GM19238 (cell line): Measurements from ENCODE around the gene SCGB2A2.

ENCODE experiments used
- DNase-seq: peaks from one replicate; pipeline ENCODE4 v3.0.0; 2011; ENCODE audit warnings: low spot score; ENCODE audit not compliant: insufficient read length

SCGB2A2 gene

DNA sequence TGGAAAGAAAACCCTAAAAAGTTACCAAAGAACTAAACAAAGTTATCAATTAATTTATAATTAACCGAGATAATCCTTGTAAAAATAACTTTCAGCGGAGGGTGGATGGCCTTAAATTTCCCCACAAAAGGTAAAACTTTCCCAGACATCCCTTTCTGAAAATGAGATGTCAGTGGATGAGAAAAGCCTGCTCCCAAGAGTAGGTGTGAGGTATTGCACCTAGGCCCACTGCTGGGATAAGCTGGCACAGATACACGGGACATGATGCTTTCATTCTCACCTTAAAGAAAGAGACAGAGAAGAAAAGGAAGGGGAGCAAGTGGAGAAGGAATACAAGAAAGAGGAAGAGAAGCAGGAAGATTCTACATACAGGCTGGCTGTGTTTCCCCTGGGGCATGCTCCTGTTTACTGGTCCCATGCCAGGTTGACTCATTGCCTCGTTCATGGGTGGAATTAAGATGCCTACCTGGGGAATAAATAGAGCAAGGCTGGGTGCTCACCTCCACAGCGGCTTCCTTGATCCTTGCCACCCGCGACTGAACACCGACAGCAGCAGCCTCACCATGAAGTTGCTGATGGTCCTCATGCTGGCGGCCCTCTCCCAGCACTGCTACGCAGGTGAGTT is at the start of gene SCGB2A2:
TSS of gene SCGB2A2 (plus strand) at position 505 of the 625 bp plus-strand sequence. CDS start at position 564, 59 bp downstream.
- DNase-seq = no peak

GRCh38 chr11:62221498-62221897 is 48.5 kb upstream of the SCGB2A2 start:
- no peak for DNase-seq

DNA sequence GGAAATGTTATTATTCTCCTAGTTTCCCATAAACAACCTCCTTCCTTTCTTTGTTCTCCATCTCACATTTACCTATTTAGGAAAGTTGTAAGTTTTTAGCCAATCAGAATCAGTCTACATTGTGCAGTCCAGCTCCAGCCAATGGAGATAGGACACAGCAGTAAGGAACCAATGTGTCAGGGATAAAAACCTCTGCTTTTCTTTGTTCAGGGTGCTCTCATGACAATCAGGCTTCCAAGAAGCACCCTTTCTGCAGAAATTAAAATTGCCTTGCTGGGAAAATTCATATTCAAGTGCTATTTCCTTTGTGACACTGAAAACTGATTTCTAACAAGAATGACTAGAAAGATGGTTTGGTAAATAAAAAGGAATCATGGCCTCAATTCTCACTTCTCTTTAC is 46.9 kb upstream of the SCGB2A2 start:
- DNase-seq = no peak

DNA sequence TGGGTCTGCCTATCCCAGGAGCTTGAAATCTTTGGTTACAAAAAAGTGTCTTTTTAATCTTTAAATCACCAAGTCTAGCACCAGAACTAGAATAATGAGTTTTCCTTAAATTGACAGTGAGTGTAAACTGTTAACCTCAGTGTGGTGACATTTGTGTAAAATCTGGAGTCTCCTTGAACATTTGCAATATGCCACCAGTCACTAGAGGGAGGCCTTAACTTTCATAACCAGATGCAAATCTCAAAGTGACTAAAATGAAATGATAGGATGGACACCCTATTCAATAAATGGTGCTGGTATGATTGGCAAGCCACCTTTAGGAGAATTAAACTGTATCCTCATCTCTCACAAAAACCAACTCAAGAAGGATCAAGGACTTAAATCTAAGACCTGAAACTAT is 36.2 kb upstream of the SCGB2A2 start:
- no peak for DNase-seq

GRCh38 chr11:62236187-62236586 is 33.8 kb upstream of the SCGB2A2 start:
- no peak for DNase-seq

DNA sequence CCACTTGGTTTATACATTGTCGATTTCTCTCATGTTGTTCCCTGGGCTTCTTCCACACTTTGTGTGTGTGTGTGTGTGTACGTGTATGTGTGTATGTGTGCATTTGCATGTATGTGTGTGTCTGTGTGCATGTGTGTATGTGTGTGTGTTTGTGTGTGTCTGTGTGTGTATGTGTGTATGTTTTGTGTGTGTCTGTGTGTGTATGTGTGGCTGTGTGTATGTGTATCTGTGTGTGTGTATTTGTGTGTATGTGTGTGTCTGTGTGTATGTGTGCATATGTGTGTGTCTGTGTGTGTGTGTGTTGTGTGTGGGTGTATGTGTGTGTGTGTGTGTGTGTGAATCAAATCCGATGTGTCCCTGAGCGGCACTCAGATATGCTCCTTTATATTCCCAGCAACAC is 32.5 kb upstream of the SCGB2A2 start:
- DNase-seq = no peak

DNA sequence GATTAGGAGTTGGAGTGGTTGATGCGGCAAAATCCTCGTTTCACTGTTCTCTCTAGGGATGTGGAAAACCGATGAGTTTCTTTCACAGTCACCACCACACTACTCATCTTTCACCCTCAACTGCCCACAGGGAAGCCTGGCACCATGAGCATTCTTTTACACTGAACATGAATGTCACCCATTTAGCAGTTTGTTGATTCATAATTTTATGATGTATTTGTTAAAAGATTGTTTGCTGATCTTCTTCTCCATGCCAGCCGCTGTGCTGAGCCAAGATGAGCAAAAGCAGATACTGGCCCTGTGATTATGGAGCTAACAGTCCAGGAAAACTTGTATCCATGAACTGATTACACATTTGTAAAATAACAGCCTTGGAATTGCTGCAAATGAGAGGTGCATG is 31.8 kb upstream of the SCGB2A2 start:
- DNase-seq = no peak

DNA sequence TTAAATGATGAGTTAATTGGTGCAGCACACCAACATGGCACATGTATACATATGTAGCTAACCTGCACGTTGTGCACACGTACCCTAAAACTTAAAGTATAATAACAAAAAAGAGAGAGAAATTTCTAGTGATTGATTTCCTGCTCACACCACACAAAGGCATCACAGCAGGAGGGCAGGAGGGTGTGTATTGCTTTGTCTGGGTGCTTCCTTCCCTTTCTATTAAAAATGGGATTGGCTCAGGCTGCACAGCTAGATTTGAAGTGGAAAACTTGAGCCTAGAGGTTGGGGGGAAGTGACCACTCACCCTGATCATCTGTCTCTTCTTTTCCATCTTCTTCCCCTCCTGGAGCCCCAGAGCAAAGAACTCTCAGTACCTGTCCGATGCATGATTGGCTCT is 28.9 kb upstream of the SCGB2A2 start:
- no peak for DNase-seq

- DNase-seq = no peak
Measured at GRCh38 chr11:62242021-62242420, 27.9 kb upstream of the SCGB2A2 start, which contains the start of gene SCGB1D2. TSS of gene SCGB1D2 (plus strand) at chr11:62242239. CDS start at chr11:62242308, 69 bp downstream.

DNA sequence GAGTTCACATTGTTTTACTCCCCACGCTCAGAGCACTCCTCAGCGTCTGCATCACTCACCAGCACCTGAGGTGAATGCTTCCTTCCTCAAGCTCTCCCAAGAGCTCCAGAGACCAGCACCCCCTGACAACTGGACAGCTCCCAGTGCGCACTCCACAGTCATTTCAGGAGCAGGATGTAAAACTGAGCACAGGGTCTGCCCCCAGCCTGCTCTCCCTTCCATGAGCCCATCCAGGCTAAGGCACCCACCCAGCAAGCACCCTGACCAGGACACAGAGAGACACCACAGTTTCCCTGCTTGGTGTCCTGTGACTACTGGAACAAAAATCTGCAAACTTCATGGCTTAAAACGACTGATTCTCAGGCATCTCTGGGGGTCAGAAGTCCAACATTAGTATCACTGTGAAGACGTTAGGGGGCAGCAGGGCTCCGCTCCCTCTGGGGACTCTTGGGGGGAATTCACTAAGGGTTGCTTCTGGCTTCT is 24.6 kb upstream of the SCGB2A2 start:
- no peak for DNase-seq

- DNase-seq = no peak
Measured at GRCh38 chr11:62251698-62252097, 18.3 kb upstream of the SCGB2A2 start.

DNA sequence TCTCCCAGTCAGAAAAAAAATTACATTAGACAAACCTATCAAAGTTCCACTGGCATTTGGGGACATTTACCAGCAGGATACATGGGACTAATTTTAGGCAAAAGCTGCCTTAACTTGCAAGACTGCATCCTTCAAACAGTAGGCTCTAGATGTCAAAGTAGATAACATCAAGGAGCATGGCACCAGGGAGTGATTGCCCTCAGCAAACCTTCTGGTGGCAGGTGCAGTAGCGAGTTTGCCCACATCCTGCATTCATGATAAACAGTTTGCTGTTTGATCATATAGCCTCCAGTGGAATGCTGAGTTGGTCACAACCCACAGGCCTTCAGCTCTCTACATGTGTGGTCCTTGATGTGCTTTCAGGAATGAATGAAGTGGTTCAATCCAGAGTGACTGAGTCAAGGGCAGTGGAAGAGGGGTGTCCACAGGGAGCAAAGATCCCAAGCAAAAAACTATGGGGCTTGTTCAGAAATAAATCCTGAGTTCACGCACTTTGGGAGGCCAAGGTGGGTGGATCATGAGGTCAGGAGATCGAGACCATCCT is 15.9 kb upstream of the SCGB2A2 start:
- no peak for DNase-seq

GRCh38 chr11:62256281-62256680 is 13.7 kb upstream of the SCGB2A2 start:
- no peak for DNase-seq

DNA sequence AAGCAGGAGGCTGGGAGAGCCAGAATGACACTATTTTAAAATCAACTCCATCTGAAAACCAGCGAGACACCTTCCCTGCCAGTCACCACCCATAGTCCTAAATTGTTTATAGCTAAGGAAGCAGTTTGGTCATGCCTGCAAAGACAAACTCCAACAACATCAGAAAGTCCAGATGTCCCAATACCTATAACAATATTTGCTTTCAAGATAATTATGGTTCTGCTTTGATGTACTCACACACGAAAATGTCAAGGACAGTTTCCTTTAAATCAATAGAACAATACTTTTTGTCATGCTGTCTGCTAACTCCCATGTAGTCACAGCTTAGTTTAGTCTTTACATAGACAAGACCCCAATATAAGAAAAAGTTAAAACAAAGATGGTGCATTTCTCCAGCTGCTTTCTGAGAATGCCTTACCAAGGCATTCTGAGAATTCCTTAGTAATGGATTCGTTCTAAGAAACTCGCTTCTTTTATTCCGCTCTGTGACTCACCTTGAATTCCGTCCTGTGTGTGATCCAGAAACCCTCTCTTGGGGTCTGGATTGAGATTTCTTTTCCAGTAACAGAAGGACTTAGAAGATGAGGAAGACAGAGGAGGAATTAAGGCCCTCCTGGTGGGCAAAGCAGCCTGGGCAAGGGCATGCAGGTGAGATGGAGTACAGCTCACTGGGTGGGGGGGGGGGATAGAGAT is 9.6 kb upstream of the SCGB2A2 start:
- no peak for DNase-seq

DNA sequence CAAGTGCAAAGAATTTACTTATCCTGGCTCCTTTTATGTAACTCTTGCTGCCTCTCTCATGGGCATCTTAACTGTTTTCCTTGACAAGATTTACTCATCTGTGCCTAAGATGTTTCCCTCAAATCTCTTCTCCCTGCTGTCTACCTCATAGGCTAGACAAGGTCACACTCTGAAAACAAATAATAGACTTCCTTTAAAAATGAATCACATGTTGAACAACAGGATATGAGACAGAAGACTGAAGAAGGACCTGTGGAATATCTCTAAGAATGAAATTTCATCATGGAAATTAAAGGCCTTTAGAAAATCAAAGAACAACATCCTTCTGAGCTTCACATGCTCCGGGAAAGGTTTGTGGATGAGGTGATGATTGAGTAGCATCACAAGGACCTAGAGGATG is 6.0 kb upstream of the SCGB2A2 start:
- no peak for DNase-seq

GRCh38 chr11:62266558-62266957 is 3.4 kb upstream of the SCGB2A2 start:
- DNase-seq = no peak

DNA sequence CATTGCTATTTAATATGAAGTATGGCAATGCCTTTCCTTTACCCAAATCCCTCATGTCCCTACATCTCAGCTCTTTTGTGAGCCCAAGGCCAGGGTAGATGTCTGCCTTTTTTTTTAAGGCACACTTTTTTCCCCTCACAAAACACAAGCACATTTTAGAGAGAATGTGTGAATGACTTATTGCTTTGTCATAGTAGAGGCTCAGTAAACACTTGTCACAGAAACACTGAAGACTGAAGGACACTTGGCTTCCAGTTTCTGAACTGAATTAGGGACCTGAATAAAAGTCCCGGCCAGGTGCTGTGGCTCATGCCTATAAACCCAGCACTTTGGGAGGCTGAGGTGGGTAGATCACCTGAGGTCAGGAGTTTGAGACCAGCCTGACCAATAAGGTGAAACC is 2.9 kb upstream of the SCGB2A2 start:
- no peak for DNase-seq

GRCh38 chr11:62267576-62267975 is 2.4 kb upstream of the SCGB2A2 start:
- DNase-seq = no peak

DNA sequence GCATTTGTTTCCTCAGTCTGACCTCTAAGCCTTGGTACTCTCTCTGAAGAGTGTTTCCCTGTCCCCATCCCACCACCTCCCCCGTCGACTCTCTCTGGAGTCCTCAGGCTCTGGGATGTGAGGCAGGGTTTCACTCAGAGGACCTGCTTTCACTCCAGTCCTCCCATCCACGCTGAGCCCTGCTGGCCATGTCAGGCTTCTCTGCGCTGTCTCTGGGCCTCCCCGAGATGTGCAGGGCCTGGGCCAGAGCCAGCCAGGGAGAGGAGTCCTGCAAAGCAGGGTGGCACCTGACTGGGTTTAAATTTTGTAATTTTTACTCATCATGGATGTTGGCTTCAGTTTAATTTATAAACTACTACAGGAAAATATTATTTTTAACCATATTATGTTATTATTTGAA is 3.3 kb downstream of the SCGB2A2 start:
- DNase-seq = no peak

DNA sequence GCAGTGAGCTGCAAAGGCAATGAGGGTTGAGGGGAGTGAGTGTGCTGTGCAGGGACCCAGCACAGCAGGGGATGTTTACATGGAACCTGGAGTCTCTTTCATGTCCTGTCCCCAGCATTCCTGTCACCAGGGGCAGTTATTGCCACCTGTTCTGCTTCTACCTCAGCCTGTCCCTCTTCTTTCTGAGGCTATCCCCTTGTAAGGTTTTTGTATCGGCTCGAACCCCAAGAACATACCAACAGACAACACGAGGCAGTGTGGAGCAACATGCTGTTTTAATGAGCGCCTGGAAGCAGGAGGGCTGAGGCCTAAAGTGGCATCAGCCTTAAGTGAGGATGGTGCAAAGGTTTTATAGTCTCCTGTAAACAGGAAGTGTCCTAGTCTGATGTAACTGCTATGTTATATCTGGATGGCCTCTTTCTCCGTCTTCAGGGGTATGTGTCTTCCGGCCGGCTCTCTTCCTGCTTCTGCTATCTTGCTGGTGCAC is 3.9 kb downstream of the SCGB2A2 start:
- no peak for DNase-seq

DNA sequence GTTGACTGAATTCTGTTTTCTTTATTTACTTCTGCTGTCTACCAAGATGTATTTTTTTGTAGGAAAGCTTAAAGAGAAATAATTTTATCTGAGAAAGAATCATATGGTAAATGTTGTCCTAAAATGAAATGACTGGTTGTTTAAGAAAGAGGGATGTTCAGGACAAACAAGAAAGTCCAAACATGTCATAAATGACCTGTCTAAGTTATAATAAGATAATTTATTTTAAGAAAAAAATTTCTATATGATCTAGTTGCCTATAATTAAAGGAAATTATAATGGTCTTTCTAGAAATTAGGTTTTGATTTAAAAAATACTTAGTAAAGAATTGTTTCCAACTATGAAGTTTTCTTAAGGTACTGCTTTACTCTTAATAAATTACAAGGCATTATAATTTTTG is 10.5 kb downstream of the SCGB2A2 start:
- DNase-seq = no peak

- DNase-seq = no peak
Measured at GRCh38 chr11:62295504-62295903, 25.5 kb downstream of the SCGB2A2 start.

- no peak for DNase-seq
Measured at GRCh38 chr11:62298975-62299374, 29.0 kb downstream of the SCGB2A2 start, which contains the start of gene SCGB1D4. TSS of gene SCGB1D4 (minus strand) at chr11:62299075. CDS start at chr11:62299010, 65 bp downstream.
